CD4-positive, alpha-beta T cell treated with Interferon gamma for 1 hour (primary cell): ENCODE measurements around the gene TMC4.

Source experiments
- DNase-seq: peaks from one replicate; pipeline ENCODE4 v3.0.0-alpha.2; 2020

The TMC4 gene

DNA sequence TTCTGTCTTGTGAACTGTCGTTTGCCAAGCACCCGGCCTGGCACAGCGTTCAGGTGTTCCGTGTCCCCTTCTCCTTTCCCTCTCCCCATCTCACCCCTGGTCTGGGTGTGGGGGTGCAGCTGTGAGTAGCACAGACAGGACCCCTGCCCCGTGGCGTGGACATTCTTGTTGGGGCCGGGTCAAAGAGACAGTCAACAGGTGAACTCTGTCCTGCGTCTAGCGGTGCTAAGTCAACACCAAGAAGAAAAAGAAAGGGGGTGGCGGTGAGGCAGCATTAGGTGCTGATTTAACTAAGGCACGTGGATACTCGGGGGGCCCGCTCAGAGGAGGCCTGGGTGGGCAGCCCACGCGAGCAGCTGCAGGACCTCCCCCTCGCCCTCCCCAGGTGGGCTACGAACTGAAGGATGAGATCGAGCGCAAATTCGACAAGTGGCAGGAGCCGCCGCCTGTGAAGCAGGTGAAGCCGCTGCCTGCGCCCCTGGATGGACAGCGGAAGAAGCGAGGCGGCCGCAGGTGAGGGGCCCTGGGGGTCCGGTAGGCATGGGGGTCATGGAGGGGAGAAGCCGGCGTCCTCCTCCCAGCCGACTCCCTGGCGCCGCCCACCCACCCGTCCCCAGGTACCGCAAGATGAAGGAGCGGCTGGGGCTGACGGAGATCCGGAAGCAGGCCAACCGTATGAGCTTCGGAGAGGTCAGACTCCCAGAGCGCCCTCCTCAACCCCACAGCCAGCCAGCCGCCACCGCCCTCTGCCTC is 45.1 kb downstream of the TMC4 start:
- no peak for DNase-seq

DNA sequence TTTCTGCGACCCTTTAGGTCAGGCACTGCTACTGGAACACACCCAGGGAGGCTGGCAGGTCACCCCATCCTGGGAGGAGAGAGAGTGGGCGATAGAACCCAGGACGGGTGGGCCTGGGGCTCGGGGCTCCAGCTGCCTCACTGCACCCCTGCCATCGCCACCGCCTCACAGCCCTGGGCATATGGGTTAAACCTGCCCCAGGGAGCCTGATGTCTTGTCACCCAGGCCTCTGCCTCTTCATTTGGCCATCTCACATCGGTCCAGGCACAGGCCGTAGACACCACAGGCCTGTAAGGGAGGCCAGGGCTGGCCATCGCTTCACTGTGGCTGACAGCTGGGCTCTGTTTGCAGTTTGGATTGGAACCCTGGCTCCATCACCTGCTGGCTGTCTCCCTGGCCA is 47.2 kb downstream of the TMC4 start:
- no peak for DNase-seq

DNA sequence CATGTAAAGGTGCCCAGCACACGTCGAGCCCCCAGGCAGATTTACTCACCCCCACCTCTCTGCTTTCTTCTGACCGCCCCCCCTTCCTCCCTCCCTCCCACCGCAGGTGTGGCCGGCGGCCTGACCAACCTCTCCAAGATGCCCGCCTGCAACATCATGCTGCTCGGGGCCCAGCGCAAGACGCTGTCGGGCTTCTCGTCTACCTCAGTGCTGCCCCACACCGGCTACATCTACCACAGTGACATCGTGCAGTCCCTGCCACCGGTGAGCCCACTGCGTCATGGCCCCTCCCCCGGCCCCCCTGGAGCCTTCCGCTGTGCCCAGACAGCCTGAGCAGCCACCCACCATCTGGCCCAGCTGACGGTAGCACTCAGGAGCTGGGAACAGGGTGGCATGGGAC is 48.6 kb downstream of the TMC4 start:
- no peak for DNase-seq

DNA sequence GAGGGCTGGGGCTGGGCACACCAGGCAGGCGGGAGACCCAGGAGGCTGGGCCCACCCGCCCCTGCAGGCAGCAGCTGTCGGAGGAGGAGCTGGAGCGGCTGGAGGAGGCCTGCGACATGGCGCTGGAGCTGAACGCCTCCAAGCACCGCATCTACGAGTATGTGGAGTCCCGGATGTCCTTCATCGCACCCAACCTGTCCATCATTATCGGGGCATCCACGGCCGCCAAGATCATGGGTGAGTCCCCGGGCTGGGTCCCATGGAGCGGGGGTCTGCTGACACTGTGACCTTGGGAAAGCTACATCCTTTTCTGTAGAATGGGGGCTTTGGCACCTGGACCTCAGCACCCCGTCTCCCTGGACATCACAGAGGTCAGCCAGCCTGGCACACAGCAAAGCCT is 49.3 kb downstream of the TMC4 start:
- DNase-seq: no peak

DNA sequence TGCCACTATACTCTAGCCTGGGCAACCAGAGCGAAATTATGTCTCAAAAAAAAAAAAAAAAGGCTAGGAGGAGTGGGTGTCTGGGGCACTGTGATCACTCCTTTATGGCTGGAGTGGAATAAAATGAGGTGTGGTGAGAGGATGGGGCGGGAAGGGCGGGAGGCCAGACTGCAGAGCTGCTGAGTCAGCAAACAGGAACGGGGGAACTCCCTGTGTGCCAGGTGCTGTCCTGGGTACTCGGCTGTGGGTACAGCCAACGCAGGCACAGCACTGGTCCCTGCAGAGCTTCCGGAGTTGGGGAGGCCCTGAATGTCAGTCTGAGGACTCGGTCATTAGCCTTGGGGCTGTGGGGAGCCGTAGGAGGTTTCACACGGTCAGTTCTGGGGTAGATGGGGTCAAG is 51.7 kb downstream of the TMC4 start:
- no peak for DNase-seq

DNA sequence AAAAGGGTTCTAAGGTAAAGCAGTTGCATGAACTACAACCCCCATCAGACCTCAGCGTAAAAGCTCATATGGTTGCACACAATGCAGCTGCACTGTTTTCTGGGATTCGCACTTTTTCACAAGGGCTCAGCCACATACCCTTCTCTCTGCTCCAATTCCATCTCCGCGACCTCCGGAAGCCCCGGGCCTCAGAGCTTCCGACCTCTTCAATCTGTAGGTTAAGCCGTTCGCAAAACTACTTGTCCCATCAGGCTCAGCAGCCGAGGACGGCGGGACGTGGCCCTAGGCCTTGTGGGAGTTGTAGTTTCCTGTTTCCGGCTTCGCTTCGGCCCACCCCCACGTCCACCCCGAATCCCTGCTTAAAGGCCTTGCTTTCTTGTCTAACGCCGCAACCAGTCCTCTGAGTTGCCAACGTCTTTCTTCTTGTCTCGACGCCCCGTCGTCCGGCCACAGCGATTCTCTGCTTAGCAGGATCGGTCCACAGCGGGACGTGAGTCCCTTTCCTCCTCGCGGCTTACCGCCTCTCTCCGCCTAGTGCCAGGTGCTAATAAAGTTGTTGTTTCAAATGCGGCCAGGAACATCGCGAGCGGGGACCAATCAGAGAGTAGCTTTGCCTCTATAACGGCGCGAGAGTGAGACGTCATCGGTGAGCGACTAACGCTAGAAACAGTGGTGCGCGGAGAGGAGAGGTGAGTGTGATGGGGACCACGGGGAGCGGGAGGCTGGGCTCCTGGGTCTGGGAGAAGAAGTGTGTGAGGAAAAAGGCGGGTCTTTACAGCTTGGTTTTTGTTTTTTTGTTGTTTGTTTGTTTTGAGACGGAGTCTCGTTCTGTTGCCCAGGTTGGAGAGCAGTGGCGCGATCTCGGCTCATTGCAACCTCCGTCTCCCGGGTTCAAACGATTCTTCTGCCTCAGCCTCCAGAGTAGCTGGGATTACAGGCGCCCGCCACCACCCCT is 57.6 kb downstream of the TMC4 start, which contains the start of the genes PRPF31 and TFPT:
Gene PRPF31, plus strand, starts transcription at position 646 of the 955 bp plus-strand sequence. CDS start 2,525 bp downstream, outside the sequence.
Gene TFPT, minus strand, starts transcription at position 549 of the 955 bp plus-strand sequence. Its CDS starts 388 bp downstream, at position 161.
- DNase-seq: peak; percentile 93

DNA sequence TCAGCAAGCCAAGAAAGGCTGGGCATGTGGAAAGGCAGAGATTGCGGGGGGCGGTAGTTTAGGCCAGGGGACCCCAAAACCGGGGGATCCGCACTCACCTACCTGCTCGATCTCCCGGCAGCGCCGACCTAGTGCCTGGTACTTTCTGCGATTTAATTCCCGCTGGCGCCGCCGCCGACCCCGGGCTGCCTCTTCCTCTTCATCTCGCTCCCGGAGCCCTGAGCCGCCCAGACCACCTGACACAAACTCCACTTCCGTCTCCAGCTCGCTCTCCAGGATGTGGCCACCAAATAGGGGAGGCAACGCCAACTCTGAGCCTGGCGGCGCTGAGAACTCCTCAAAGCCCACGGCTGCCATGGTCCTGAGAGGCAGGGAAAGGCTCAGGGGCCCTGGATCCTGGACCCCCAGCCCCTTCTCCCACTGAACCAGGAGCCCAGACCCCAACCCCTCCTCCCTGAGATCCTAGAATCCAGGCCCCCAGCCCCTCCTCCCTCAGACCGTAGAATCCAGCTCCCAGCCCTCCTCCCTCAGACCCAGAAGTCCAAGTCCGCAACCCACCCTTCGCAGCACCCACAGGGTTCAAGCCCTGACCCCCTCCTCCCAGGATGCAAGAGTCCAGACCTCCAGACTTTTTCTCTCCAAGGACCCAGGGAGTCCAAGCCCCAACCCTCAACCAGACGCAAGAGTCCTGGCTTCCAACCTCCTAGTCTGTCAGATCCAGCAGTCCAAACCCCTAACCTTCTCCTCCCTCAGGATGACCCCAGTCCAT is 58.4 kb downstream of the TMC4 start:
- DNase-seq: no peak
